Activated CD4-positive, alpha-beta T cell treated with anti-CD3 and anti-CD28 coated beads for 24 hours (primary cell): ENCODE data around the gene AXIN1.
"Not testable (repeated sequence)": the region's sequence is repeated elsewhere in the genome, so short reads cannot be mapped to it uniquely, and the experiment has no call there.

Experiments
- DNase-seq, 2 donors: peaks; one replicate each; pipeline ENCODE4 v3.0.0-alpha.2; 2020; ENCODE audit warnings: low read depth in 2 of 2

The AXIN1 gene

DNA sequence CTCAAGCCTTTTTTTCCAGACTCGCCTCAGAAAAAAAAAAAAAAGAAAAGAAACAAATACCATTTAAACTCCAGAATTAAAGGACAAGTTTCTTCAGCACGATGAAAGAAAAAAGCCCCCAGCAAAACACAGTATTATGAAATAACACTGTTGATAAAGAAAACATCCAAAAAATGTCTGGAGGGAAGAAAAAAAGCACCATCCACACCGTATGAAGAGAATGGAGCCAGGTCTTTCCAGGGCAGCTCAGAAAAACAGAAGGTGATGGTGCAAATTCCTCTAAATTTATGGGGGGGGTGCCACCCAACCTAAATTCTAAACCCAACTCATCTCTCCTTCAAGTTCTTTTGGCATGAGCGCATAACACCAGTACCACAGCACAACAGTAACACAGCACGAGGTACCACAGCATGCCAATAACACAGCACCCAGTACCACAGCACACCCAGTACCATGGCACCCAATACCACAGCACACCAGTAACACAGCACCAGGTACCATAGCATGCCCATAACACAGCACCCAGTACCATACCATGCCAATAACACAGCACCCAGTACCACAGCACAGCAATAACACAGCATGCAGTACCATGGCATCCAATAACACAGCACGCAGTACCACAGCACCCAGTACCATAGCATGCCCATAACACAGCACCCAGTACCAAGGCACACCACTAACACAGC is 19.0 kb downstream of the AXIN1 start:
- DNase-seq, result no peak

- DNase-seq, result not testable (repeated sequence)
These were observed 21.2 kb downstream of the AXIN1 start for GRCh38 chr16:331181-331814.

DNA sequence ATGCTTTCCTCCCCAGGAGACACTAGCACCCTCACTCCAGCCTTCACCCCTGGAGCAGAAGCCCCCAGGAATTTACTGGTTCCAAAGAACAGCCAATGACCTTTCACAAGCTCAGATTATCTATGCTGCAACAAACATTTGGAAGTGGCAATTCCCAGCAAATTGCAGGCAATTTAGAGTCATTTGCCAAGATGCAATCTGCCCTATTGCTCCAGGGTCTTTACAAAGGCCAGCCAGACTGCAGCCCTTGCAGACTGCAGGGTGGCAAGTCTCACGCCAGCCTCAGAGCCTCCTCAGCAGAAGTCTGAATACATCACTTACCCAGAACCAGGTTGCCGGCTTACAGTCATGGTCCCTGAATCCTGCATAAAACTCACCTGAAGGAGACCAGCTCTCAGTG is 21.8 kb downstream of the AXIN1 start:
- DNase-seq, result no peak

- DNase-seq, result no peak
These were observed 27.0 kb downstream of the AXIN1 start for GRCh38 chr16:325375-326145.

GRCh38 chr16:324451-325334 is 27.8 kb downstream of the AXIN1 start:
- peak; percentile 23 to 25 for DNase-seq

GRCh38 chr16:324201-324450 is 28.4 kb downstream of the AXIN1 start:
- no peak for DNase-seq

GRCh38 chr16:322476-323143 is 29.9 kb downstream of the AXIN1 start:
- DNase-seq, result no peak

DNA sequence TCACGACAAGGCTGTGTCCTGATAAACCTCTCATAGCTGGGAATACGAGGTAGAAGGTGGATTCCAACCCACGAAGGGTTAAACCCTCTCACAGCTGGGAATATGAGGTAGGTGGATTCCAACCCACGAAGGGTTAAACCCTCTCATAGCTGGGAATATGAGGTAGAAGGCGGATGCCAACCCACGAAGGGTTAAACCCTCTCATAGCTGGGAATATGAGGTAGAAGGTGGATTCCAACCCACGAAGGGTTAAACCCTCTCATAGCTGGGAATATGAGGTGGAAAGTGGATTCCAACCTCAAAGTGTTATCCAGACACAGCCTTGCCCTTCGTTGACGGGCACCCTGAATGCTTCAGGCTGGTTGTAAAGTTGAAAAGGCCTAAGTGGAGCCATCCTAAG is 31.0 kb downstream of the AXIN1 start:
- DNase-seq, result no peak

GRCh38 chr16:320206-320605 is 32.3 kb downstream of the AXIN1 start:
- no peak for DNase-seq

- no peak for DNase-seq
These were observed 33.9 kb downstream of the AXIN1 start for GRCh38 chr16:318628-319027.

GRCh38 chr16:317583-317982 is 34.9 kb downstream of the AXIN1 start:
- DNase-seq, result no peak

DNA sequence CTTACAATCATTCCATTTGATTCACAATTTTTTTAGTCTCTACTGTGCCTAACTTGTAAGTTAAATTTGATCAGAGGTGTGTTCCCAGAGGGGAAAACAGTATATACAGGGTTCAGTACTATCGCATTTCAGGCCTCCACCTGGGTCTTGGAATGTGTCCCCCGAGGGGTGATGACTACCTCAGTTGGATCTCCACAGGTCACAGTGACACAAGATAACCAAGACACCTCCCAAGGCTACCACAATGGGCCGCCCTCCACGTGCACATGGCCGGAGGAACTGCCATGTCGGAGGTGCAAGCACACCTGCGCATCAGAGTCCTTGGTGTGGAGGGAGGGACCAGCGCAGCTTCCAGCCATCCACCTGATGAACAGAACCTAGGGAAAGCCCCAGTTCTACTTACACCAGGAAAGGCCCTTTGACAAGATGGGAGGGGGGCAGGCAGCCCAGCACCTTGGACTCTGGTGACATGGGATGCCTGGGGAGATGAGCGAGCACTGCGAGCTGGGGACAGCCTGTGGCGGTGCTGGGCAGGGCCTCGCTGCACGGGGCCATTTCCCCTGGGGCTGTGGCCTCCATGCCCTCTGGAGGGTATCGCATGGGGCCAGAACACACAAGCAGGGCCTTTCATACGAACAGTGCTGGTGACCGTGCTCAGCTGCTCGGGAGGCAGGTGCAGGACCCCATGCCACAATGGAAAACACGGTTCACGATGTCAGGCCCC is 35.6 kb downstream of the AXIN1 start:
- no peak for DNase-seq

GRCh38 chr16:314795-315299 is 37.7 kb downstream of the AXIN1 start:
- no peak for DNase-seq

DNA sequence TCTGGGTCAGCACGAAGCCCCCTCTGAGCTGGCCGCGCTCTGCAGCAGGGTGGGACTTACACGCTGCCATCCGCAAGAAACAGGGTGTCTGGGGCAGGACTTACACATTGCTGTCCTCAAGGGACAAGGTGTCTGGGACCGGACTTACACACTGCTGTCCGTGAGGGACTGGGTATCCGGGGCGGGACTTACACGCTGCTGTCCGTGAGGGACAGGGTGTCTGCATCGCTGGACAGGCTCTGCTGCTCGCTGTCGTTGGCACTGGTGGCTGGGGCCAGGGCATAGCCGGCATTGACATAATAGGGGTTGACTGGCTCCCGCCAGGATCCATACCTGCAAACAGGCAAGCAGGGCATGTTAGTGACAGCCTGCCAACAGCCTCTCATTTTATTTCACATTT is 38.2 kb downstream of the AXIN1 start:
- no peak for DNase-seq

GRCh38 chr16:311725-312124 is 40.8 kb downstream of the AXIN1 start:
- no peak for DNase-seq

DNA sequence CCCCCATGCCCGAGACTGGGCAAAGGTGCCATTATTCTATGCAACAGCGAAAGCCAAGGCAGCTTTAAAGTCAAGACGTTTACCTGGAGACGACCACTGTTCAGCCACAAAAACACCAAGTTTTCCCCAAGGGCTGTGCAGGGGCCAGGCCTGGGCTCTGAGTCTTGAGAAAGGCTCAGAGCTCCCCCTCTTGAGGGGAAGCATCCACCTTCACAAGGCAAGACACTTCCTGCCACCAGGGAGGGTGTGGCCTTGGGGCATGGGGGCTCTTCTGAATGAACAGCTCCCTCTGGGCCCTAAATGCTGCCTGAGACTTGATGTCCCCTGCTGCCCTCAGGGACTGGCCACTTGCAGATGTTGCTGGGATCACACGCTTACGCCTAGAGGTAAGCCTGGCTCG is 43.0 kb downstream of the AXIN1 start:
- DNase-seq, result no peak

GRCh38 chr16:307691-308312 is 44.7 kb downstream of the AXIN1 start:
- DNase-seq, result no peak

DNA sequence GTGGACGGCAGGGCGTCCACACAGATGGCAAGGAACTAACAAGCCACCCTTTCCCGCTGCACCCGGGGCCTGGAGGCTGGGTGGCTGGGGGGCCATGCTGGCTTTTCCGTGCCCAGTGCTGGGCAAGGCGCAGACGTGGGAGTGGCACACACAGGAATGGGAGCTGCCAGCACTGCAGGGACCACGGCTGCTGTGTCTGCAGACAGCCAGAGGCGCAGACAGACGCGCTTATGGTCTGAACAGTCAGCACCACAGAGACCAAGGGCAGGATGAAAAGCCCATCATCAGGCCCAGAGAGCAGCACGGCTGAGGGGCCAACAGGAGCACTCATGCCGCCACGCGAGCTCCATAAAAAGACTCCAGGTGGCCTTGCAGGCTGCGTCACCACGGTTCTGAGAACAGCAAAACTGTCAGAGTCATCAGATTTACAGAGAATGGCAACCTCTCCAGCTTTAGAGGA is 45.6 kb downstream of the AXIN1 start:
- no peak for DNase-seq

DNA sequence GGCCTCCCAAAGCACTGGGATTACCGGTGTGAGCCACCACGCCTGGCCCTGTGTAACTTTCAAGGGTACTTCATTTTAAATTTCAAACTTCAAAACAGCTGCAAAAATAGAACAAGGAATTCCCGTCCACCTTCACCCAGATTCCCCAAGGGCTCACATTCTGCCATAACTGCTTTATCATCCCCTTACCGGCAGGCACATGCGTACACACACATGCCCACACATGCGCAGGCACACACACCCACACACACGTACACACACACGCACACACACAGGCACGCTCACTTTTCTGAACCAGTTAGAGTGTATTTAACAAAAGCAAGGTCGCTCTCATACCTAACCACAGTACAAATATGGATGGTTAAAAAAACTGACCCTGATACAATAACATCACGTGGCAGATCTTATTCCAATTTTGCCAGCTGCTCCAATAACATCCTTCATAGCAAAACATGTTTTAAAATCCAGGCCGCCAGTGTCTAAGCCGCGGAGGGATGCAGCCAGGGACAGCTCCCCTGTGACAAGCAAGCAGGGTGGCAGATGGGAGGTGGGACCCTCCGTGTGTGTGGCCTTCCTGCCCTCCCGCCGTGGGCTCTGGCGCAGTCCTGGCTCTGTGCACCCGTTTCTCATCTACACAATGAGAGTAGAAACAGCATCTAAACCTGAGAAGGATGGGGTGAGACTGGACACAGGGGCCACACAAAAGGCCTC is 46.5 kb downstream of the AXIN1 start:
- no peak for DNase-seq
